ENCODE results near the gene EIF2D. TPM values are rescaled to one million over a fixed set of nuclear protein-coding genes. Genes with fewer than 3 reads are reported as not detected.
A peak's percentile ranks its signal among the peaks of the same experiment; 100 is the strongest.

EIF2D gene
- total RNA-seq, 1 donor from 2014 or later: 54.1 TPM

- intact Hi-C loops (cut with DNase I): no loop called here
- DNase-seq (ENCODE audit: low spot score) (peak; percentile 89), ATAC-seq (peak; percentile 78)
These were observed 55.3 kb downstream of the EIF2D start for GRCh38 chr1:206556750-206557635.

DNA sequence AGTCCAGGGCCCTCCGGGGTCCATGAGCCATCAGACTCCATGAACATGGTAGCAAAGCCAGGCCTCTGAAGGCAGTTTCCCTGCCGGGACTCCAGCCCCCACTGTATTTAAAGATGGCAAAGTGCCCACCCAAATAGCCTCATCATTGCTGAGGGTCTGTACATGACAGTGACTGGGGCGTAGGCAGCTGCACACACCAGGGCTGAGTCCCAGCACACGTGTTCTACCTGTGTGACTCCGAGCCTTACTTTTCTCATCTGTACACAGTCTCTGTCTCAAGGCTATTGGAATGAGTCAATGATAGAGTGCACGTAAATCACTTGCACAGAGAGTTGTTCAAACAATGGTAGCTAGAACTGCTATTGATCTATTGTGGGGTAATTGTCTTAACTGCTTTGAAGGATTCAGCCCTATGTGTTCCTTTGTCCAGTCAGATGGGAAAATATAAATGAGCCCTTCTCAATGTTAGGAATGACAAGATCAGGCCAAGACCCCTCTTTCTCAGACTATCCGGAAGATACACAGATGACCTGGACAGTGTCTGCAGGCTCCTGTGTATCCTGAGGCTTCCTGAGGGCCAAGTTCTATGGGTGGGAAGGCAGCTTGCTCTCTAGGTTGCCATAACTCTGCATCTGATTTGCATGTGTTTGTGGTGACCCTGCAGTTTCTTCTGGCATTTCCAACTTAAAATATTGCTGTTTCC, 56.1 kb downstream of the EIF2D start:
- intact Hi-C loops (cut with DNase I): no loop called here
- ATAC-seq (no peak), DNase-seq (ENCODE audit: low spot score) (no peak)

GRCh38 chr1:206555473-206555935, 56.8 kb downstream of the EIF2D start:
- ATAC-seq (peak; percentile 29), DNase-seq (ENCODE audit: low spot score) (no peak)
- intact Hi-C loops (cut with DNase I): no loop called here

DNA sequence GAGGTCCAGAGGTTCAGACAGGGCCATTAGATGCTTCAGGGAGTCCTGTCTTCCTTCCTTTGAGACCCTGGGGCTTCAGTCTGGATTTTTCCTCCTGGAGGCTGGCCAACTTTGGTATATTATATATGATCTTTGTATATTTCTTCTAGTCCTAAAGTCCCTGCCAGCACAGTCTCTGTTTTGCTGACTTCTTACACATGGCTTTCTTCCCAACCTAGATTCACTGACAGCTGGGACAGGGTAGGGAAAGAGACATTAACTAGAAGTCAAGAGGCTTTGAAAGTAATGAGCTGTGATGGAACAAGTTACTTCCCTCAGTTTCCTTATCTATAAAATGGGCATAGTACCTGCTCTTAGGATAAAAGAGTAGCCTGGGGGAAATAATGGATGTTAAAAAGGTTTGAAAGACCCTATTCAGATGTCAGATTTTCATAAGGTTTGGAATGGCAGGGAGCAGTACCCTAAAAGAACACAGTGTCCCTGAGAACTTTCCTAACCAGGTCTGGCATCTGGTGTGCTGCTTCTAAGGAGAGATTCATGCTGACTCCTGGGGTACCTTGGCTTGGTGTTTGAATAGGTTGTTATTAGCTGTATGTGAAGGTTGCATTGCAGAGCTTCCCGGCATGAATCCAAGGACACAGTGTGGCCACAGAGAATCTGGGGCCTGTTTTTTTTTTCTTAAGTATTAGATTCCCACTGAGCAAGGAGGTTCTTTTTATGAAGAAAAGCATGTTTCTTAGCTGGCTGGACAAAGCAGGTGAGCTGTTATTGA, 57.4 kb downstream of the EIF2D start:
- ATAC-seq: no peak
- DNase-seq (ENCODE audit: low spot score): no peak
- intact Hi-C loops (cut with DNase I): no loop called here

- intact Hi-C loops (cut with DNase I): no loop called here
These were observed 58.1 kb downstream of the EIF2D start for GRCh38 chr1:206554211-206554610.

GRCh38 chr1:206551986-206552326, 60.3 kb downstream of the EIF2D start:
- intact Hi-C loops (cut with DNase I): no loop called here
- DNase-seq (ENCODE audit: low spot score) (no peak), ATAC-seq (no peak)

More at GRCh38 chr1:206554211-206554610, 58.1 kb downstream of the EIF2D start:
- ATAC-seq: no peak
- no peak for DNase-seq (ENCODE audit: low spot score)

DNA sequence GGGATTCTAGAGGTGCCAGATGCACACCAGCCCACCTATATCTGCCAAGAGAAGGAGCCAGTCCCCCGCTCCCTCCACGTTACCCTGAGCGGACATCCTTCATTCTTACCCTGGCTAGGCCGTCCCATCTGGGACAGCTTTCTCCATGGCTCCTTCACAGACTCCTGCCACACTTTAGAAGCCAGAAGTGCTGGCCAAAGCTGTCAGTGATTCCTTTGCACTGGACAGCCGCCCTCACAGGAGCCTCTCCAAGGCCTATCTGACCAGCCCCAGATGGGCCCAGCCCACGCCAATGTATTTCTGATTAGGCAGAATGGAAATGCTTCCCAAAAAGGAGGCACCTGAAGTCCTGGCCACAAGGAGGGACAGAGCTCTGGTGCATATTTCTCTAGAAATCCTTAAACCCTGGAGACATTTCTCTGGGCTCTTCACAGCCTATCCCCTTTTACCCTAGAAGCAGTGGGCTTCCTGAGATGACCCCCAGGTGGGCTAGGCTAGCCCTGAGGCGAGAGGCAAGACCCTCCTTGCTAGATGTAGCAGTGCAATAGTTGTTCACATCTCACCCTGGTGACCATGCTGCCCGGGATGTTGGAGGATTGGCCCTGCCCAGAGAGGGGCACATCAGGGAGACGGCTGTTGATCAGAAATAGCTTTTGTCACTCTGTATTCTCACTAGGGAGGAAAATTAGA, 60.8 kb downstream of the EIF2D start:
- no peak for DNase-seq (ENCODE audit: low spot score)
- intact Hi-C loops (cut with DNase I): no loop called here
- ATAC-seq: no peak

- DNase-seq (ENCODE audit: low spot score): no peak
- no peak for ATAC-seq
- intact Hi-C loops (cut with DNase I): no loop called here
These were observed 61.8 kb downstream of the EIF2D start for GRCh38 chr1:206550446-206550845.

DNA sequence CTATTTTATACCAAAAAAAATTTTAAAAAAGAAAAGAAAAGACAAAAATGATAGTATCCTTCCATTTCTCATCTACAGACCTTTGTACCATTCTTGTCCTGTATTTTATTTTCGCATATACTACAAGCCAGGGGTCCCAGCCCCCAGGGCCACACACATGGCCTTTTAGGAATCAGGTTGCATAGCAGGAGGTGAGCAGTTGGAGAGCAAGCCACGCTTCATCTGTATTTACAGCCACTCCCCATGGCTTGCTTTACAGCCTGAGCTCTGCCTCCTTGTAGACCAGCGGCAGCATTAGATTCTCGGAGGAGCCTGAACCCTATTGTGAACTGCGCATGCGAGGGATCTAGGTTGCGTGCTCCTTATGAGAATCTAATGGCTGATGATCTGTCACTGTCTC, 65.2 kb downstream of the EIF2D start:
- intact Hi-C loops (cut with DNase I): no loop called here

GRCh38 chr1:206545351-206545750, 66.9 kb downstream of the EIF2D start:
- no peak for ATAC-seq
- DNase-seq (ENCODE audit: low spot score): no peak
- intact Hi-C loops (cut with DNase I): no loop called here

More for the DNA sequence above, 65.2 kb downstream of the EIF2D start:
- DNase-seq (ENCODE audit: low spot score) (no peak), ATAC-seq (no peak)

DNA sequence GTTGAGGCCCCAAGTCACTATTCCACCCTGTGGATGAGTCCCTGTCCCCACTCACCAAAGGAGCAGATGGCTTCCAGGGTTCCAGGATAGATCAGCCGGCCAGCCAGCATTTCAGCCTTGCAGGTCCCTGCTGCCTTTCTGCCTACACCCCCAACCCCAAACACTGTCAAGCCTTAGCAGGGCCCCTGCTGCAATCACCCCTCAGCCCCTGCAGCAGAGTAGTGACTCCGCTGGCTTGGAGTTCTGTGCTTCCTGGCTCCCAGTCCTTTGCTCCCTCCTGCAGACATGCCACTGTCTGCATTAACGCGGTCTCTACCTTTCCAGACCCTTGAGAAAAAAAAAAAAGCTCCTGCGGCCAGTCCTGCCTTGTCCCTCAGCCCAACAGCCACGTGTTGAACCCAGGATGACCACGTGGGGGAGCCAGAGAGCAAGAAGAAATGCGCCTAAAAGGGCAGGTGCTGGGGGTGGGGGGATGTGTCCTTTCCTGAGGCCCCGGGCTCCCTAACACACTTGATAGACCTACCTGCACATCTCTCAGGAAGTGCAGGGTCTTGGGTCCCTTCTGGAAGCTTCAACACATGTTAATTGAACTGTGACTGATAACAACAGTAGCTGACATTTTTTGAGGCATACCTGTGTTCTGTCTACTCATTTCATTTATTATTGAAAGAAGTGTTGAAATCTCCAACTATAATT, 67.6 kb downstream of the EIF2D start:
- intact Hi-C loops (cut with DNase I): no loop called here
- DNase-seq (ENCODE audit: low spot score): peak; percentile 88
- ATAC-seq: peak; percentile 59

Other genes with a start within 250 kb of the EIF2D start
- 4.1 TPM for gene IKBKE, start 142.0 kb downstream of the EIF2D start, total RNA-seq
- 53.0 TPM for gene RASSF5, start 104.9 kb downstream of the EIF2D start, total RNA-seq
- gene DYRK3, start 23.1 kb upstream of the EIF2D start, total RNA-seq: 9.5 TPM
- 56.3 TPM for gene MAPKAPK2, start 72.4 kb upstream of the EIF2D start, total RNA-seq
- not detected for gene IL19, start 158.3 kb upstream of the EIF2D start, total RNA-seq
- gene IL10, start 160.0 kb upstream of the EIF2D start, total RNA-seq: 1.1 TPM

All from sciatic nerve (tissue), 2 donors.